IPS DF 4.7 (cell line): ENCODE measurements around the gene FAM3D.

ENCODE experiments used
- DNase-seq: peaks from one replicate; pipeline ENCODE4 v3.0.0-alpha.2; 2013; ENCODE audit warnings: low spot score; ENCODE audit errors: extremely low read depth

FAM3D gene

GRCh38 chr3:58627941-58628340 is 38.6 kb downstream of the FAM3D start:
- no peak for DNase-seq

GRCh38 chr3:58627570-58627885 is 39.0 kb downstream of the FAM3D start:
- DNase-seq, result no peak

DNA sequence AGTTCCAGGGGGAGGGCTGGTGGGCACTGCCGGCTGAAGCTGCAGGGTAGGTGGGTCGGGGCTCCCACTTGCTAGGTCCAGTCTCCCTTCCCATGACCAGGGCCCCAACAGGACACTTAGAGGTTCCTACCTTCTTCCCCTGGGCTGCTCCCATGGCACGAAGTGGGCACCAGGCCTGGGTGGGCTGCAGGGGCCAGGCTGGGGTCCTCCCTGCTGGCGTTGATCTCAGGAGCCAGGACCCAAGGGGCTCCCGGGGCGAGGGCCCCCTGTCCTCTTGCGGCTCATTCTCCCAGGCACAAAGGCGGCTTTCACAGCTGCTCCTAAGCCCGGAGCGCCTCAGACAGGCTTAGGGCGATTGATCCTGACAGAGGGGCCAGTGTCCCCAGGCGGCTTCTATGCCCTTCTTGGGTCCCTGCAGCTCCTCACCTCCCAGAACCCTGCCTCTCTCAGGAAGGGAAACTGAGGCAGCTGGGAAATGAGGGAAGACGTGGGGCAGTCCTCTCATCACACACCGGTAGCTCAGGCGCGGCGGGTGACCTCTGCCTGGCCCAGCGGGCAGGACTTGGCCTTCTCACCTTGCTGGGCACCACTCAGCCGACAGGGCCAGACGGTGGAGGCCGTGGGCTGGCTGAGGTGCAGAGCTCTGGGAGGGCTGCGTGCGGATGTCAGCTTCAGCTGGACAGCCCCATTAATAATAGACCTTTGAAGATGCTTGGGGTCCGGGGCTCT is 39.6 kb downstream of the FAM3D start:
- DNase-seq, result no peak

- DNase-seq, result no peak
Observed at GRCh38 chr3:58625196-58625824, 41.3 kb downstream of the FAM3D start.

GRCh38 chr3:58624550-58624949 is 42.0 kb downstream of the FAM3D start:
- no peak for DNase-seq

- DNase-seq, result no peak
Observed at GRCh38 chr3:58623961-58624360, 42.6 kb downstream of the FAM3D start.

- no peak for DNase-seq
Observed at GRCh38 chr3:58623478-58623877, 43.1 kb downstream of the FAM3D start.

GRCh38 chr3:58622892-58623291 is 43.7 kb downstream of the FAM3D start:
- DNase-seq, result no peak

GRCh38 chr3:58622436-58622835 is 44.1 kb downstream of the FAM3D start:
- no peak for DNase-seq

GRCh38 chr3:58621086-58621830 is 45.3 kb downstream of the FAM3D start:
- no peak for DNase-seq

DNA sequence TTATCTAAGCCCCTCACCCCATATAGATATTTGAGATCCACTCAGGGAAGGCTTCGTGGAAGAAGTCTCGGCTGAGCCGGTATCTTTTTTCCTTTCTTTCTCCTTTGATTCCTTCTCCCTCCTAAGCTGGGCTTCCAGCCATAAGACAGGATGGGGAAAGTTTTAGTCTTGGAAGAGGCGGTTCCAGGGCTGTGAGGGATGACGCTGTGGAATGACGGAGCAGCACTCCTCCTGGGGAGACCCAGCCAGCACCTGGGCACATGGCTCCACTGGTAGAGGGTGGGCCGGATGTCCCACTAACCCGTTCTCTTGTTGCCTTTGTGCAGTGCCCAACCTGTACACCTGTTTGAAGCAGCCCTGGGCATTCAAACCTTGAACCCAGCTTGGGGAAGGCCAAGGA is 46.2 kb downstream of the FAM3D start:
- no peak for DNase-seq

- DNase-seq, result no peak
Observed at GRCh38 chr3:58617338-58617761, 49.2 kb downstream of the FAM3D start.

DNA sequence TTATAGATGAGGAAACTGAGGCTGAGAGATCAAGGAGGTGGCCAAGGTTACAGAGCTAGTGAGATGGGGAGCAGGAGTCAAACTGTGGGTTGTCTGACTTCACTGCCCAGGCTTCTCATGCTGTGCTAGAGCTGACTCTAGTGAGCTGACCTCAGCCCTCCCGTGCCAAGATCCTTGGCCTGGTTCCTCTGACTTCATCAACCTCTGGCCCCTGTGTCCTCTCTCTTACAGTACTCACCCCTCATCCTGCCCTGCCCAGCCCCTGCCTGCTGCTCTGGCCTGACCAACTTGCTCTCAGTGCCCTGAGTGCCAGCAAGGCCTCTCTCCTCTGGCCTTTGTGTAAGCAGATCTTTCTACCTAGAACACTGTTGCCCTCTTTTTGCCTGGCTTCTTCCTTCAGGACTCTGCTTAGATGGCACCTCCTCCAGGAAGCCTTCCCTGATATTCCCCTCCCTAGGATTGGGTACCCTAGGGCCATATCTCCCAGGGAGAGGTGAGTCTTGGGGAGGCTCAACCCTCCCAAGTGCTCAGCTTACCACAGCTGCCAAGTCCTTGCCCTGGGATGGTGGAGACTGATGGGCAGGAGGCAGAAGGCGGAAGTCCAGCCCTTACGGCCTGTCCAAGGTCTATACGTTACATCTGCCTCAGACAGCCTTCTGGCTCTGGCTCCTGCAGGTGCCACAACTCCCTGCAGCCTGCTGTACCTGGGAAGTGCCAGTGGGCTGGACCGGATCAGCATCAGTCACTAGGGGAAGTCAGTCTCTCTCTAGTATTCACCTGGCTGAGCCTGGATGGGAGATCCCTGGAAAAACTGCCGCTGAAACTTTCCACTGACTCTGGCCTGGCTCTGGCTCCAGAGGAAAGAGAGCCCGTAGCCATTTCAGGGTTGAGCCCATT is 53.1 kb downstream of the FAM3D start:
- no peak for DNase-seq

GRCh38 chr3:58612830-58613229 is 53.7 kb downstream of the FAM3D start:
- no peak for DNase-seq

DNA sequence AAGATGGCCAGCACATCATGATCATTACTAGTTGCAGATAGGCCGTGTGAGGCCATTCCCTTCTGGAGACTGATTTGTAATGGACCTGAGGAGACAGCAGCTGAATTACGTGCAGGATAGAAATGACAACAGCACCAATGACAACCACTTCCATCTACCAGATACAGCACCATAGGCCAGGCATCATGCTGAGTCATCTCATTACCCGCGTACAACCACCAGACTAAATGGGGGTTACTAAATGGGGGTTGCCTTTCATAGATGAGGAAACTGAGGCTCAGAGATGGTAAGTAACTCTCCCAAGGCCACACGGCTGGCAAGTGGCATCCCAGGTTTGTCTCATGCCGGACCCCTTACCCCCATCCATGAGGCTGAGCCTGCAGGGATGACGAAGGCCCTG is 56.6 kb downstream of the FAM3D start:
- DNase-seq, result no peak

- no peak for DNase-seq
Observed at GRCh38 chr3:58608648-58609047, 57.9 kb downstream of the FAM3D start.

DNA sequence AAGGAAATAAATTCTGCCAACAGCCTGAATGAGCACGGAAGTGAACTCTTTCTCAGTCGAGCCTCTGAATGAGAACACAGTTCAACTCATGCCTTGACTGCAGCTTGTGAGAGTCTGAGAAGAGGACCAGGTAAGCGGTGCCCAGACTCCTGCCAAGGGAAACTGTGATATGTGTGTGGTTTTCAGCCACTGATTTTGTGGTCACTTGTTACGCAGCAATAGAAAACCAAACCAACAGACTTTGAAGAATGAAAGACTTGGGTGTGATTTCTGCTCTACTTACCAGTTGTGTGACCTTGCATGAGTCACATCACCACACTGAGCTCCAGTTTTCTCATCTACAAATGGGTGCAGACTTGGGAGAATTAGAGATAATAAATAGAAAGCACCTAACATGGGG is 58.8 kb downstream of the FAM3D start:
- no peak for DNase-seq

DNA sequence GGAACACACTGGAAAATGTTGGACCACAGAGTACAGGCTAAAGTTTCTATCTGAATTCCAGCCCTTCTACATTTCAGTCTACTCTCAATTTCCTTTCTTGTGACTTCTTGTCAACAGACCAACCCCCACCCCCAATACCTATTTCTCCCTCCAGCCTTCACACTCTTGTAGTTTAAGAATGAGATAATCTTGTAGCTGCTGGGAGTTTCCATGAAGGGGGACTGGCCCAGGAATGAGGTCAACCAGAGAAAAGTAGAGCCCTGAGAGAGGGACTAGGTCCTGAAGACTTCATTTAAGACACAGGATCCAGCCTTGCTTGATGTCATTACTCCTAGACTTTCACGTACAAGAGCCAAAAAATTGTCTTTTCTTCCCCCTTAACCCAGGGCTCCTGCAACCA is 59.9 kb downstream of the FAM3D start:
- DNase-seq, result no peak

GRCh38 chr3:58604031-58604430 is 62.5 kb downstream of the FAM3D start:
- DNase-seq, result no peak

- no peak for DNase-seq
Observed at GRCh38 chr3:58603606-58604005, 63.0 kb downstream of the FAM3D start.

DNA sequence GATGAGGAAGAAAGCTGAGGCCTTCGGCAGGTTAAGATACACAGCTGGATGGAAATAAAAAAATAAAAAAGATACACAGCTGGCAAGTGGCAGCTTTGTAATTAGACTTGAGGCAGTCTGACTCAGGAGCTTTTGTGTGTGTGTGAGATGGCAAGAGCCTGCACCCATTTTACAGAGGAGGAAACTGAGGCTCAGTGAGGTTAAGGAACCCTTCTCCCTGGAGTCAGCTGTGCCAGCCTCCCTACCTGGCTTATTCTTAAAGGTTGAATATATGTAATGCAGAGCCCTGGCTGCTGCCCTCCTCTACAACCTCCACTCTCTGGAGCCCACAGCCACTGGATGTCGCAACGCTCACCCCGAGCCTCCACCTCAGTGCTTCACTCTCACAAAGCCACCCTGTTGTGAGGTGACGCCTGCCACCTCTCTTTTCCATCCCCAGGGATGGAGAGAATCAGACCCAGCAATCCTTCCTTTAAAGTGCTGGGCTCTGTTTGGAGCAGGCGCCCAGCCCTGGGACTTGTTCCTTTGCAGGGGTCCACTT is 68.7 kb downstream of the FAM3D start:
- DNase-seq, result no peak
